K562 (cell line): ENCODE results near the gene CCN2.

Experiments used
- MIER1 ChIP-seq: fragments of 450-650 bp; IDR thresholded peaks from 2 replicates; pipeline ENCODE4 v1.6.1; 2016; ENCODE audit warnings: antibody characterized with exemption, mild to moderate bottlenecking, low read depth
- RBM14 ChIP-seq: fragments of 200-400 bp; formaldehyde crosslinking; IDR thresholded peaks from 2 replicates; pipeline ENCODE4 v1.6.1; 2018; ENCODE audit warnings: low read depth, mild to moderate bottlenecking, low read length, moderate library complexity, borderline replicate concordance; ENCODE audit not compliant: insufficient read depth
- SOX6 ChIP-seq: fragments of 450-650 bp; IDR thresholded peaks from 2 replicates; pipeline ENCODE4 v1.6.1; 2014; ENCODE audit warnings: mild to moderate bottlenecking
- SP1 ChIP-seq: sonication (generic); formaldehyde crosslinking; IDR thresholded peaks from 2 replicates; pipeline ENCODE4 v1.8.1; 2022; ENCODE audit warnings: mild to moderate bottlenecking, missing genetic modification reagents
- TF ChIP-seq, protein P1 (sequence below): sonication (generic); formaldehyde crosslinking; IDR thresholded peaks from 2 replicates; pipeline ENCODE4 v1.8.1; 2023; ENCODE audit warnings: mild to moderate bottlenecking, missing genetic modification reagents
- TF ChIP-seq, protein P2 (sequence below): fragments of 250-450 bp; sonication (Bioruptor Pico); IDR thresholded peaks from 2 replicates; pipeline ENCODE4 v1.9.0; 2021; ENCODE audit warnings: mild to moderate bottlenecking, inconsistent platforms

DNA sequence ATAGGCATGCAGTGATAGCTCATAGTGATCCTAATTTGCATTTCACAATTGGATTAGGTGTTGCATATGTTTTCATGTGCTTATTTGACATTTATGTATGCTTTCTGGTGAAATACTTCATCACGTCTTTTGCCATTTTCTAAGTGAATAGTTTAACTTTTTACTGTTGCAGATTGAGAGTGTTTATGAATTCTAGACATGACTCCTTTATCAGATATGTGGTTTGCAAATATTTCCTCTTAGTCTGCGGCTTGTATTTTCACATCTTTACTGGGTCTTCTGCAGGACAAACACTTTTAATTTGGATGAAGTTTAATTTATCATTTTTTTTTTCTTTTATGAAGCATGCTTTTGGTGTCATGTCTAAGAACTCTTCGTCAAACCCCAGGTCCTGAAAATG is 39.2 kb downstream of the CCN2 start:
- TF ChIP-seq, protein P1, sequence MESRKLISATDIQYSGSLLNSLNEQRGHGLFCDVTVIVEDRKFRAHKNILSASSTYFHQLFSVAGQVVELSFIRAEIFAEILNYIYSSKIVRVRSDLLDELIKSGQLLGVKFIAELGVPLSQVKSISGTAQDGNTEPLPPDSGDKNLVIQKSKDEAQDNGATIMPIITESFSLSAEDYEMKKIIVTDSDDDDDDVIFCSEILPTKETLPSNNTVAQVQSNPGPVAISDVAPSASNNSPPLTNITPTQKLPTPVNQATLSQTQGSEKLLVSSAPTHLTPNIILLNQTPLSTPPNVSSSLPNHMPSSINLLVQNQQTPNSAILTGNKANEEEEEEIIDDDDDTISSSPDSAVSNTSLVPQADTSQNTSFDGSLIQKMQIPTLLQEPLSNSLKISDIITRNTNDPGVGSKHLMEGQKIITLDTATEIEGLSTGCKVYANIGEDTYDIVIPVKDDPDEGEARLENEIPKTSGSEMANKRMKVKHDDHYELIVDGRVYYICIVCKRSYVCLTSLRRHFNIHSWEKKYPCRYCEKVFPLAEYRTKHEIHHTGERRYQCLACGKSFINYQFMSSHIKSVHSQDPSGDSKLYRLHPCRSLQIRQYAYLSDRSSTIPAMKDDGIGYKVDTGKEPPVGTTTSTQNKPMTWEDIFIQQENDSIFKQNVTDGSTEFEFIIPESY: no peak
- TF ChIP-seq, protein P2, sequence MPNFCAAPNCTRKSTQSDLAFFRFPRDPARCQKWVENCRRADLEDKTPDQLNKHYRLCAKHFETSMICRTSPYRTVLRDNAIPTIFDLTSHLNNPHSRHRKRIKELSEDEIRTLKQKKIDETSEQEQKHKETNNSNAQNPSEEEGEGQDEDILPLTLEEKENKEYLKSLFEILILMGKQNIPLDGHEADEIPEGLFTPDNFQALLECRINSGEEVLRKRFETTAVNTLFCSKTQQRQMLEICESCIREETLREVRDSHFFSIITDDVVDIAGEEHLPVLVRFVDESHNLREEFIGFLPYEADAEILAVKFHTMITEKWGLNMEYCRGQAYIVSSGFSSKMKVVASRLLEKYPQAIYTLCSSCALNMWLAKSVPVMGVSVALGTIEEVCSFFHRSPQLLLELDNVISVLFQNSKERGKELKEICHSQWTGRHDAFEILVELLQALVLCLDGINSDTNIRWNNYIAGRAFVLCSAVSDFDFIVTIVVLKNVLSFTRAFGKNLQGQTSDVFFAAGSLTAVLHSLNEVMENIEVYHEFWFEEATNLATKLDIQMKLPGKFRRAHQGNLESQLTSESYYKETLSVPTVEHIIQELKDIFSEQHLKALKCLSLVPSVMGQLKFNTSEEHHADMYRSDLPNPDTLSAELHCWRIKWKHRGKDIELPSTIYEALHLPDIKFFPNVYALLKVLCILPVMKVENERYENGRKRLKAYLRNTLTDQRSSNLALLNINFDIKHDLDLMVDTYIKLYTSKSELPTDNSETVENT (CRISPR knock-in tag): no peak
- TF ChIP-seq MIER1 (no peak), RBM14 (no peak), SP1 (CRISPR knock-in tag) (no peak), SOX6 (no peak)
